HCT116 (cell line): ENCODE measurements around the gene TMA16. TPM values are rescaled to one million over a fixed set of nuclear protein-coding genes. Genes with fewer than 3 reads are reported as not detected.

ENCODE experiments used
- ATAC-seq: fragments of 200-7000 bp; cut with Tn5 transposase; 2 replicates; pipeline ENCODE4 v1.9.1; 2020; ENCODE audit warnings: mild to moderate bottlenecking, moderate library complexity
- BruUV-seq: library from RNA; stranded (reverse); fragments of 400-500 nt; replicated peaks from 2 replicates; lab custom pipeline; 2021; lab: Mats Ljungman, UMichigan
- CTCF ChIA-PET: fragments of 300-600 bp; sonication (Branson Sonifier 250); formaldehyde crosslinking; loops from one replicate; lab custom pipeline; 2021; ENCODE audit warnings: antibody characterized with exemption; lab: Charles Lee
- POLR2A ChIA-PET: fragments of 300-600, 350-600 bp; sonication (Branson Sonifier 250); formaldehyde crosslinking; loops from one replicate; lab custom pipeline; 2021; ENCODE audit warnings: antibody characterized with exemption; lab: Charles Lee
- RAD21 ChIA-PET, 2 experiments: fragments of 300-600 bp; sonication (Branson Sonifier 250); formaldehyde crosslinking; loops; one replicate each; lab custom pipeline; 2023; ENCODE audit warnings: low total read pairs in 2 of 2; ENCODE audit not compliant: uncharacterized antibody in 2 of 2, unreplicated experiment in 2 of 2, low non-redundant PET in 1 of 2; lab: Charles Lee
- DNase-seq: peaks from one replicate; pipeline ENCODE4 v3.0.0-alpha.2; 2010; ENCODE audit warnings: low read depth, low spot score
- H2AFZ ChIP-seq: fragments of 200-600 bp; shearing (Covaris generic), sonication (generic); 2 replicates; pipeline ENCODE4 v1.6.1; 2017; ENCODE audit warnings: low read depth, mixed run types, mixed read lengths, antibody characterized with exemption, low read length; ENCODE audit not compliant: poor library complexity, severe bottlenecking
- H3K27ac ChIP-seq: 2 replicates; pipeline ENCODE4 v1.5.1; 2012; ENCODE audit warnings: low read depth, low read length
- H3K27me3 ChIP-seq: fragments of 200-600 bp; sonication (generic); 2 replicates; pipeline ENCODE4 v1.6.1; 2016; ENCODE audit warnings: mixed run types, low read length, mixed read lengths; ENCODE audit not compliant: insufficient read depth
- H3K36me3 ChIP-seq, 2 experiments: fragments of 200-500 bp in 1 of 2; fragments of 200-600 bp in 1 of 2; sonication (Bioruptor generic) in 1 of 2; sonication (generic) in 1 of 2; 2 replicates each; pipeline versions ENCODE4 v1.5.1 to v1.6.1; 2014 to 2016; ENCODE audit warnings: low read length in 2 of 2, inconsistent platforms in 1 of 2, mixed read lengths in 1 of 2, mixed run types in 1 of 2; ENCODE audit not compliant: insufficient read depth in 2 of 2, control insufficient read depth in 1 of 2
- H3K4me1 ChIP-seq, 2 experiments: fragments of 200-600 bp in 1 of 2; sonication (generic) in 1 of 2; 2 replicates each; pipeline versions ENCODE4 v1.5.1 to v1.6.1; 2012 to 2017; ENCODE audit warnings: low read length in 2 of 2, inconsistent platforms in 1 of 2, mild to moderate bottlenecking in 1 of 2, mixed read lengths in 1 of 2, mixed run types in 1 of 2, moderate library complexity in 1 of 2; ENCODE audit not compliant: insufficient read depth in 2 of 2, control insufficient read depth in 1 of 2
- H3K4me2 ChIP-seq: fragments of 200-600 bp; sonication (generic); 2 replicates; pipeline ENCODE4 v1.6.1; 2017; ENCODE audit warnings: mixed run types, low read length, mixed read lengths
- H3K4me3 ChIP-seq, 2 experiments: fragments of 200-600 bp in 1 of 2; sonication (generic) in 1 of 2; replicated peaks in 1 of 2; 2 replicates each; pipeline ENCODE4 v1.5.1; 2011 to 2016; ENCODE audit warnings: low read length in 2 of 2, control low read depth in 1 of 2, low read depth in 1 of 2, mild to moderate bottlenecking in 1 of 2, mixed read lengths in 1 of 2, mixed run types in 1 of 2
- H3K79me2 ChIP-seq: fragments of 200-600 bp; sonication (generic); 2 replicates; pipeline ENCODE4 v1.6.1; 2017; ENCODE audit warnings: mild to moderate bottlenecking, mixed run types, low read length, moderate library complexity, mixed read lengths; ENCODE audit not compliant: insufficient read depth
- H3K9ac ChIP-seq: fragments of 200-600 bp; sonication (generic); 2 replicates; pipeline ENCODE4 v1.6.1; 2016; ENCODE audit warnings: low read length, mixed read lengths
- H3K9me2 ChIP-seq: fragments of 200-600 bp; sonication (generic), shearing (Covaris generic); 2 replicates; pipeline ENCODE4 v1.6.1; 2017; ENCODE audit warnings: mixed run types, mild to moderate bottlenecking, moderate library complexity; ENCODE audit not compliant: insufficient read depth
- H3K9me3 ChIP-seq, 2 experiments: fragments of 200-500 bp in 1 of 2; fragments of 200-600 bp in 1 of 2; sonication (Bioruptor generic) in 1 of 2; sonication (generic) in 1 of 2; 2 replicates each; pipeline ENCODE4 v1.6.1; 2014 to 2017; ENCODE audit warnings: low read length in 2 of 2, mixed read lengths in 2 of 2, inconsistent platforms in 1 of 2, low read depth in 1 of 2, mild to moderate bottlenecking in 1 of 2, mixed run types in 1 of 2, moderate library complexity in 1 of 2; ENCODE audit not compliant: control insufficient read depth in 1 of 2, insufficient read depth in 1 of 2
- H4K20me1 ChIP-seq: fragments of 200-600 bp; sonication (generic), shearing (Covaris generic); 2 replicates; pipeline ENCODE4 v1.6.1; 2017; ENCODE audit warnings: mixed run types, mild to moderate bottlenecking, moderate library complexity; ENCODE audit not compliant: insufficient read depth
- CBX3 ChIP-seq: IDR thresholded peaks from 2 replicates; pipeline ENCODE4 v1.6.1; 2012; ENCODE audit warnings: low read depth
- EGR1 ChIP-seq: IDR thresholded peaks from 2 replicates; pipeline ENCODE4 v1.6.1; 2012; ENCODE audit warnings: low read depth
- EZH2 ChIP-seq: fragments of 200-600 bp; sonication (generic); IDR thresholded peaks from 2 replicates; pipeline ENCODE4 v1.6.1; 2017; ENCODE audit warnings: antibody characterized with exemption, mixed run types
- EZH2phosphoT487 ChIP-seq: fragments of 200-600 bp; IDR thresholded peaks from 2 replicates; pipeline ENCODE4 v1.6.1; 2018; ENCODE audit warnings: antibody characterized with exemption, borderline replicate concordance
- FOSL1 ChIP-seq: IDR thresholded peaks from 2 replicates; pipeline ENCODE4 v1.6.1; 2012; ENCODE audit warnings: low read depth
- JUND ChIP-seq: IDR thresholded peaks from 2 replicates; pipeline ENCODE4 v1.6.1; 2012
- POLR2AphosphoS5 ChIP-seq: IDR thresholded peaks from 2 replicates; pipeline ENCODE4 v1.6.1; 2011; ENCODE audit warnings: mild to moderate bottlenecking, low read depth, low read length, moderate library complexity
- SRF ChIP-seq: IDR thresholded peaks from 2 replicates; pipeline ENCODE4 v1.6.1; 2012; ENCODE audit warnings: low read depth
- TCF7L2 ChIP-seq: IDR thresholded peaks from 2 replicates; pipeline ENCODE4 v1.7.0; 2011; ENCODE audit warnings: borderline replicate concordance, inconsistent platforms; ENCODE audit not compliant: insufficient read depth, insufficient read length; ENCODE audit errors: extremely low read depth
- YY1 ChIP-seq: IDR thresholded peaks from 2 replicates; pipeline ENCODE4 v1.6.1; 2011; ENCODE audit warnings: low read length, low read depth, moderate library complexity, mild to moderate bottlenecking; ENCODE audit not compliant: insufficient replicate concordance; ENCODE audit errors: extremely low read depth
- ZFX ChIP-seq: fragments of 450-650 bp; IDR thresholded peaks from 2 replicates; pipeline ENCODE4 v1.6.1; 2017
- intact Hi-C: fragments of 100-400 bp; cut with micrococcal nuclease; formaldehyde crosslinking; loops from 2 replicates; pipeline ENCODE4 v1.10.0; 2022
- total RNA-seq: library from RNA; stranded (reverse); gene quantifications from one replicate; pipeline ENCODE4 v1.2.1, GENCODE V29; 2021; ENCODE audit not compliant: unreplicated experiment

The TMA16 gene
- total RNA-seq, 1 experiment from 2014 or later: 52.7 TPM

- POLR2A ChIA-PET: no interaction called here
Observed at GRCh38 chr4:163473576-163473975, 20.9 kb upstream of the TMA16 start, which contains the start of gene TKTL2. Gene TKTL2 (minus strand): TSS chr4:163473754. CDS start chr4:163473734, 20 bp downstream.

GRCh38 chr4:163474027-163474426 is 20.5 kb upstream of the TMA16 start:
- no peaks in the 10 kb centered on the region for H3K4me1 ChIP-seq
- no peaks in the 10 kb centered on the region for H3K9me3 ChIP-seq
- intact Hi-C loops: no loop called here
- no peak overlapping the region for H2AFZ ChIP-seq
- H3K27ac ChIP-seq: no peak overlapping the region
- CTCF ChIA-PET: no interaction called here
- POLR2A ChIA-PET: no interaction called here
- RAD21 ChIA-PET: no interaction called here
- no peaks in the 10 kb centered on the region for H3K27me3 ChIP-seq
- no peaks in the 10 kb centered on the region; the same call in 1 of the 2 replicates for H3K9me2 ChIP-seq
- H3K4me3 ChIP-seq: no peak overlapping the region
- no peak overlapping the region for H3K9ac ChIP-seq
- DNase-seq: no peak
- TF ChIP-seq JUND (no peak), FOSL1 (no peak), EZH2 (no peak), ZFX (no peak), TCF7L2 (no peak), EZH2phosphoT487 (no peak), YY1 (no peak), CBX3 (no peak)
- no peak overlapping the region for H3K4me2 ChIP-seq
- ATAC-seq: no peak
- no peaks in the 10 kb centered on the region for H3K79me2 ChIP-seq
- no peaks in the 10 kb centered on the region for H3K36me3 ChIP-seq
- BruUV-seq: no TSS peak
- H4K20me1 ChIP-seq: no peaks in the 10 kb centered on the region

More at GRCh38 chr4:163473576-163473975, 20.9 kb upstream of the TMA16 start, which contains the start of gene TKTL2:
- Histone ChIP-seq H3K79me2 (no peaks in the 10 kb centered on the region), H3K36me3 (no peaks in the 10 kb centered on the region), H3K4me2 (no peak within 1 kb of the TSS), H2AFZ (no peak within 1 kb of the TSS), H3K9me2 (no peaks in the 10 kb centered on the region; the same call in 1 of the 2 replicates), H3K27me3 (no peaks in the 10 kb centered on the region), H3K9ac (no peak within 1 kb of the TSS), H3K27ac (no peak within 1 kb of the TSS), H3K4me1 (no peaks in the 10 kb centered on the region), H3K4me3 (no peak within 1 kb of the TSS)
- ChIA-PET RAD21 (no interaction called here), CTCF (no interaction called here)
- no peak for ATAC-seq
- no TSS peak for BruUV-seq
- no peak for TF ChIP-seq POLR2AphosphoS5
- TF ChIP-seq SRF: no peak
- no peak for TF ChIP-seq EGR1
- TF ChIP-seq, all 23 proteins: peak for 0
- intact Hi-C loops: no loop called here
- no peak for DNase-seq
- Histone ChIP-seq H3K9me3 (no peaks in the 10 kb centered on the region), H4K20me1 (no peaks in the 10 kb centered on the region)
